Stimulated activated CD8-positive, alpha-beta memory T cell treated with anti-CD3 and anti-CD28 coated beads, Interleukin-2, amount 100 ng/mL, for 1 hour (primary cell): ENCODE measurements around the gene AMDHD2.

ENCODE experiments used
- DNase-seq, 2 donors: peaks; one replicate each; pipeline ENCODE4 v3.0.0-alpha.2; 2020; ENCODE audit warnings: low read depth in 2 of 2

The AMDHD2 gene

GRCh38 chr16:2482708-2483534, 37.2 kb upstream of the AMDHD2 start:
- DNase-seq = no peak

DNA sequence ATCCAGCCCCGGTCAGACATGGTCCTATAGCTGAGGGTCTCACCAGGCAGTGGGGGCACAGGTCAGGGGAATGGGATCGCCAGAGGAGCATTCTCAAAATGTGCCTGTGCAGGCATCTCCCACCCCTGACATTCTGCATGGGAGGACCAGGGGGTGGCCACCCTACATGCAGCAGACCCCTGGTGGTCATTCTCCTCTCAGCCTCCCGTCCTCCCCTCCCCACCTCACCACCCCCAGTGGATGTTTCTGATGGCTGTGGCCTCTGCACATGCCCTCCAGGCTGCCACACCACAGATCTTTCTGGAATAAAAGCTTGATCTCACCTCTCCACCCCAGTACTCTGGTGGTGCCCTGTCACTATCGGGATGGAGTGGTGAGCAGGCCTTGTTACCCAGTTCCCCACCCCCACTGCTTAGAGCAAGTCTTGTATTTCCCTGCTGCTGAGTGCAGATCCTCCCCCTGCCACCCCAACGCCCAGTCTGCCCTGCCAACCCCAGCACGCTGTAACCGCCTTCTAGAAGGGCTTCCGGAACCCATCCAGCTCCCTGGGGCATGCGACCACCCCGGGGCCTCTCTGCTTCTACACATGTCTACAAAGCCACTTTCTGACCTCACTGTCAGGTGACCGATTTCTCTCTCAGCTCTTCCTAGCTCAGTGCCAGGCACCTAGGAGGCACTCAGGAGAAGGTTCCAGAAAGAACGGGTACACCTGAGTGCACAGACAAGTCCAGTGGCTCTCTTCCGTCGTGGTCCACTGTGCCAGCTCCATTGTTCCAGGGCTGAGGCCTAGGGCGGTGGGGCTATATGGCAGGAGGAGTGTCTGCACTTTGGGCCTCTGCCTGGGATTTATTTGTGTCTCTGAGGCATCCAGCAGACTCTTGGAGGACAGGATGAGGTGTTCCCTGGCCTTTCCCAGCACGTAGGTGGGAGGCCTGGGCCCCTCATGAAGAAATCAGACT, 36.0 kb upstream of the AMDHD2 start:
- DNase-seq = no peak

GRCh38 chr16:2484898-2485508, 35.2 kb upstream of the AMDHD2 start:
- DNase-seq = no peak

GRCh38 chr16:2485811-2486507, 34.2 kb upstream of the AMDHD2 start:
- no peak for DNase-seq

- DNase-seq = peak; percentile 51 to 67
Measured at GRCh38 chr16:2486645-2487516, 33.3 kb upstream of the AMDHD2 start.

DNA sequence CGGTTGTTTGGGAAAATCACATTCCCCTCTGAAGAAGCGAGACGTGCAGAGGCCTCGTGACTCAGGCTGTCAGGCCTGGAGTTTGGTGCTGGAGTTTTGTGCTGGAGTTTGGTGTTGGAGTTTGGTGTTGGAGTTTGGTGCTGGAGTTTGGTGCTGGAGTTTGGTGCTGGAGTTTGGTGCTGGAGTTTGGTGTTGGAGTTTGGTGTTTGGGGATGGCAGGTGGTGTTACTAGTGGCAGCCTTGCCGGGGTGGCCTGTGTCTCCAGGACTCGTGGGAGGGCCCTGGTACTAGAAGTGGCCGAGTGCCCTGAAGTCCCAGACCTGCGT, 32.7 kb upstream of the AMDHD2 start:
- no peak for DNase-seq

DNA sequence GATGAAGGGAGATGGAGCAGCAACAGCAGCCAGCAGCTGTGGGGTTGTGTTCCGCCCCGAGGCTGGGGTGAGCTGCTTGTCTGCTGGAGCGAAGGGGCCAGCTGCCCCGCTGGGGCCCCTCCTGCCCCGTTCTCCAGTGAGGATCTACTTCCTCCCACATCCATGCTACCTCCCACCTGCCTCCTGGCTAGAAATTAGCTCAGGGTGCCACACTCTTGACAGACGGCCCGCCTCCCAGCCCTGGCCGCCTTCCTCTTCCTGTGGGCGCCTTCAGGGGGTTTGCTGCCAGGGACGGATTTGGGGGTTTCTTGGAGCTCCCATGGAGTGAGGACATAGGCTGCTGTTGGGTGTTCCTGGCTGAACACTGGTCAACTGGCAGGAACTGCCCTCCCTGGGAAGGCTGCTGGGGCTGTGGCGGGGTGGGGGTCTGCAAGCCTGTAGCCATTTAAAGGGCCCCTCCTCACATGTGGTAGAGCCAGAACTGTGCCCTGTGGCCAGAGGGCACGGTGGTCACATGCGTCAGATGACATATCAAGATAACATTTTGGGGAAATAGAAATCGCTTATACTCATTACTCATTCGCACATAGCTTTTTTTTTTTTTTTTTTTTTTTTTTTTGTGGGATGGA, 32.2 kb upstream of the AMDHD2 start:
- DNase-seq = no peak

DNA sequence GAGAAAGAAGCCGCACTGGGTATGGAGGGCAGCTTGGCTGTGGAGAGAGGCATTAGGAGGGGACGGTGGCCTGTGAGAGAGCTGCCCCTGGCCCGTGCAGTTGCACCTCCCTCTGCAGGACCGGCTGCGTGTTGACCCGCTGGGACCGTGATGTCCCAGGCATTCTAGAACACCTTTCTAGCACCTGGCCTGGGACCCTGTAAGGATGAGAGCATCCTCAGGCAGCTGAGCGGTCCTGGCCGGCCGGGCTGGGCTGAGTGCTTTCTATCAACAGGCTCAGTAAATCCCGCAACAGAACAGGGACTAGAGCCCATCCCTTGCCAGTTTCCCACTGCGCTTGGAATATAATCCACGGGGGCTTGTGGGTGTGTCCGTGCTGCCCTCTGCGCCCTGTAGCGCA, 30.6 kb upstream of the AMDHD2 start:
- no peak for DNase-seq

GRCh38 chr16:2490190-2491105, 29.7 kb upstream of the AMDHD2 start:
- DNase-seq = no peak

GRCh38 chr16:2492292-2492691, 27.9 kb upstream of the AMDHD2 start:
- no peak for DNase-seq

- no peak for DNase-seq
Measured at GRCh38 chr16:2493605-2494004, 26.6 kb upstream of the AMDHD2 start.

GRCh38 chr16:2494616-2495015, 25.6 kb upstream of the AMDHD2 start:
- no peak for DNase-seq

GRCh38 chr16:2495041-2495440, 25.1 kb upstream of the AMDHD2 start:
- no peak for DNase-seq

- no peak for DNase-seq
Measured at GRCh38 chr16:2496223-2497115, 23.7 kb upstream of the AMDHD2 start.

DNA sequence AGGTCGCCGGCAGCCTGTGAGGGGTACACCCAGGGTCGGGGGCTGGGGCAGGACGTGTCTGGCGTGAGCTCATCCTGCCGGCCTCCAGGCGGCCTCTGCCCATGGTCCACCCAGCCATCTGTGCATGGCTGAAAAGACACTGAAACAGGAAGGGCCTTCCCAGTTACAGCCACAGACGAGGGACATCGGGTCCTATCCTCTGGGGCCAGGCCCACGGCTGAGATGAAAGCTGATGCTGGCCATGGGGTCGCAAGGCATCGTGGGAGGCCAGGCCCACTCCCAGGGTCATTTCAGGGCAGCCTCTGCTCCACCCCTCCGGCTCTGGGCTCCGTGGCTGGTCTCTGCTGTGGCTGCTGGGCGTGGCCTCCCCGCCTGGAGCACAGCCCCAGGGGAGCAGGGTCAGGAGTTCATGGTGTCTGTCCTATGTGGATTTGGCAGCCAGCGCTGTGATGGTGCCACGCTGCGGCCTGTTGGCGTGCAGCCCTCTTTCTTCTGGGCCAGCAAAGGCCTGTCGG, 23.0 kb upstream of the AMDHD2 start:
- DNase-seq = no peak

- DNase-seq = no peak
Measured at GRCh38 chr16:2497695-2498484, 22.3 kb upstream of the AMDHD2 start.
